C4-2B (cell line): Measurements from ENCODE around the gene GNG4.

Experiments
- ZFX ChIP-seq: fragments of 450-650 bp; IDR thresholded peaks from 2 replicates; pipeline ENCODE4 v1.6.1; 2017
- TF ChIP-seq, protein P1 (sequence below): fragments of 450-650 bp; conservative IDR thresholded peaks from 2 replicates; pipeline ENCODE4 v1.5.1; 2017; ENCODE audit warnings: mild to moderate bottlenecking

DNA sequence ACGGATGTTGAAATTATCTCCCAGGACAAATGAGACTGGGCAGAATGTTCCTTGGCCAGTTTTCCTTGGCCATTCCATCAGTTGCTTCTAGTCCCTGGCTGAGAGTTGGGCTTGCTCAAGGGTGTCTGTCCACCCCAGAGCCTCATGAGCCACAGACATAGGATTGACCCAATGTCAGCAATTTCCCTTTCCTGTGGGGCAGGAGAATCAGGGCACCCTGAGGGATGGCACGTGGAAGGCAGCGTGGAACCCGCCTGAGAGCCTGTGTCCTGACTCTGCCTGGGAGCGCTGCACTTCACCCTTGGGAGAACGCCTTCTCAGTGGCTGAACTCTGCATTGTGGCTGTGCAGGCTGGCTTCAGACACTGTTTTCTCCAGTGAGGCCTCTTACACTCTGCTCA, 74.0 kb downstream of the GNG4 start:
- TF ChIP-seq, protein P1, sequence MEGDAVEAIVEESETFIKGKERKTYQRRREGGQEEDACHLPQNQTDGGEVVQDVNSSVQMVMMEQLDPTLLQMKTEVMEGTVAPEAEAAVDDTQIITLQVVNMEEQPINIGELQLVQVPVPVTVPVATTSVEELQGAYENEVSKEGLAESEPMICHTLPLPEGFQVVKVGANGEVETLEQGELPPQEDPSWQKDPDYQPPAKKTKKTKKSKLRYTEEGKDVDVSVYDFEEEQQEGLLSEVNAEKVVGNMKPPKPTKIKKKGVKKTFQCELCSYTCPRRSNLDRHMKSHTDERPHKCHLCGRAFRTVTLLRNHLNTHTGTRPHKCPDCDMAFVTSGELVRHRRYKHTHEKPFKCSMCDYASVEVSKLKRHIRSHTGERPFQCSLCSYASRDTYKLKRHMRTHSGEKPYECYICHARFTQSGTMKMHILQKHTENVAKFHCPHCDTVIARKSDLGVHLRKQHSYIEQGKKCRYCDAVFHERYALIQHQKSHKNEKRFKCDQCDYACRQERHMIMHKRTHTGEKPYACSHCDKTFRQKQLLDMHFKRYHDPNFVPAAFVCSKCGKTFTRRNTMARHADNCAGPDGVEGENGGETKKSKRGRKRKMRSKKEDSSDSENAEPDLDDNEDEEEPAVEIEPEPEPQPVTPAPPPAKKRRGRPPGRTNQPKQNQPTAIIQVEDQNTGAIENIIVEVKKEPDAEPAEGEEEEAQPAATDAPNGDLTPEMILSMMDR, result no peak
- no peak for TF ChIP-seq ZFX
